ENCODE measurements around the gene PHLDA1. TPM values are rescaled to one million over a fixed set of nuclear protein-coding genes. Genes with fewer than 3 reads are reported as not detected.

Gene PHLDA1
- total and polyA plus RNA-seq, 7 donors, result 2.4 to 10.9 (median 5.3) TPM

GRCh38 chr12:76020281-76020680 is 11.3 kb downstream of the PHLDA1 start:
- intact Hi-C loops (cut with DNase I), result no loop called here
- peaks cover 0 to 7% (median 0%) of the 10 kb centered on the region in 4 donors for H3K4me1 ChIP-seq
- 60 to 81% methylated on average over 5 of the region's 5 CpGs for WGBS, 2 donors
- no peaks in the 10 kb centered on the region for H3K36me3 ChIP-seq
- H3K9me3 ChIP-seq, result no peaks in the 10 kb centered on the region
- H3K4me3 ChIP-seq, result no peak overlapping the region
- peak overlapping the region in 3 of 4 donors; percentile 4 to 56 (median 45) for H3K27ac ChIP-seq
- peaks cover 0 to 5% (median 0%) of the 10 kb centered on the region in 3 donors for H3K27me3 ChIP-seq
- TF ChIP-seq POLR2A (IDR thresholded peaks at IDR 0.05) (no peak), POLR2AphosphoS5 (IDR thresholded peaks at IDR 0.05) (no peak), EP300 (IDR thresholded peaks at IDR 0.05) (no peak), CTCF (IDR thresholded peaks at IDR 0.05) (no peak)
- no peak for DNase-seq

- H3K27me3 ChIP-seq, result no peaks in the 10 kb centered on the region
- TF ChIP-seq EP300 (IDR thresholded peaks at IDR 0.05) (no peak), POLR2A (IDR thresholded peaks at IDR 0.05) (no peak), CTCF (IDR thresholded peaks at IDR 0.05) (no peak), POLR2AphosphoS5 (IDR thresholded peaks at IDR 0.05) (no peak)
- no peaks in the 10 kb centered on the region for H3K36me3 ChIP-seq
- no peak overlapping the region for H3K27ac ChIP-seq
- H3K4me1 ChIP-seq, result peaks cover 0 to 7% (median 0%) of the 10 kb centered on the region in 4 donors
- DNase-seq, result no peak
- WGBS, 2 donors, result 88% methylated on average over 1 of the region's 1 CpG
- intact Hi-C loops (cut with DNase I), result no loop called here
- H3K4me3 ChIP-seq, result no peak overlapping the region
- no peaks in the 10 kb centered on the region for H3K9me3 ChIP-seq
Measured at GRCh38 chr12:76018672-76019071, 12.9 kb downstream of the PHLDA1 start.

- Histone ChIP-seq H3K27ac (no peak overlapping the region), H3K4me1 (peaks cover 0 to 7% (median 0%) of the 10 kb centered on the region in 4 donors), H3K27me3 (no peaks in the 10 kb centered on the region), H3K36me3 (no peaks in the 10 kb centered on the region), H3K4me3 (no peak overlapping the region), H3K9me3 (no peaks in the 10 kb centered on the region)
- TF ChIP-seq POLR2A (IDR thresholded peaks at IDR 0.05) (no peak), CTCF (IDR thresholded peaks at IDR 0.05) (no peak), EP300 (IDR thresholded peaks at IDR 0.05) (no peak), POLR2AphosphoS5 (IDR thresholded peaks at IDR 0.05) (no peak)
- DNase-seq, result no peak
- WGBS, 2 donors, result 74 to 85% methylated on average over 6 of the region's 6 CpGs
- intact Hi-C loops (cut with DNase I), result no loop called here
Measured at GRCh38 chr12:76018111-76018510, 13.5 kb downstream of the PHLDA1 start.

- no peaks in the 10 kb centered on the region for H3K4me1 ChIP-seq
- WGBS, 2 donors, result 31 to 66% methylated on average over 8 of the region's 8 CpGs
- H3K27me3 ChIP-seq, result no peaks in the 10 kb centered on the region
- H3K9me3 ChIP-seq, result no peaks in the 10 kb centered on the region
- H3K27ac ChIP-seq, result no peak overlapping the region
- intact Hi-C loops (cut with DNase I), result no loop called here
- H3K4me3 ChIP-seq, result no peak overlapping the region
- no peaks in the 10 kb centered on the region for H3K36me3 ChIP-seq
- DNase-seq, result no peak
- TF ChIP-seq POLR2AphosphoS5 (IDR thresholded peaks at IDR 0.05) (no peak), EP300 (IDR thresholded peaks at IDR 0.05) (no peak), POLR2A (IDR thresholded peaks at IDR 0.05) (no peak), CTCF (IDR thresholded peaks at IDR 0.05) (no peak)
Measured at GRCh38 chr12:76014007-76014406, 17.6 kb downstream of the PHLDA1 start.

- intact Hi-C loops (cut with DNase I), result no loop called here
- H3K27ac ChIP-seq, result no peak overlapping the region
- H3K9me3 ChIP-seq, result no peaks in the 10 kb centered on the region
- no peak for TF ChIP-seq POLR2AphosphoS5 (IDR thresholded peaks at IDR 0.05)
- no peak for TF ChIP-seq CTCF (IDR thresholded peaks at IDR 0.05)
- no peak for TF ChIP-seq EP300 (IDR thresholded peaks at IDR 0.05)
- no peak for TF ChIP-seq POLR2A (IDR thresholded peaks at IDR 0.05)
- H3K4me1 ChIP-seq, result no peaks in the 10 kb centered on the region
- 97 to 99% methylated on average over 4 of the region's 4 CpGs for WGBS, 2 donors
- no peak for DNase-seq
- H3K4me3 ChIP-seq, result no peak overlapping the region
- H3K36me3 ChIP-seq, result no peaks in the 10 kb centered on the region
- no peaks in the 10 kb centered on the region for H3K27me3 ChIP-seq
Measured at GRCh38 chr12:76013603-76014002, 18.0 kb downstream of the PHLDA1 start.
